GM18867 (cell line): ENCODE data around the gene RALGAPB.
"Not testable (repeated sequence)": the region's sequence is repeated elsewhere in the genome, so short reads cannot be mapped to it uniquely, and the experiment has no call there.

ENCODE experiments used
- ATAC-seq: cut with Tn5 transposase; IDR thresholded peaks from one replicate; pipeline ENCODE4 v1.9.1; 2021; ENCODE audit warnings: mild to moderate bottlenecking, moderate library complexity; ENCODE audit not compliant: unreplicated experiment

RALGAPB gene

GRCh38 chr20:38479596-38479995 is 7.0 kb downstream of the RALGAPB start:
- no peak for ATAC-seq

GRCh38 chr20:38485041-38485440 is 12.4 kb downstream of the RALGAPB start:
- no peak for ATAC-seq

GRCh38 chr20:38489181-38489580 is 16.5 kb downstream of the RALGAPB start:
- no peak for ATAC-seq

GRCh38 chr20:38497246-38497935 is 24.7 kb downstream of the RALGAPB start:
- ATAC-seq = no peak

- no peak for ATAC-seq
These were observed 26.3 kb downstream of the RALGAPB start for GRCh38 chr20:38498909-38499308.

GRCh38 chr20:38499366-38499765 is 26.7 kb downstream of the RALGAPB start:
- ATAC-seq = no peak

- no peak for ATAC-seq
These were observed 29.3 kb downstream of the RALGAPB start for GRCh38 chr20:38501858-38502436.

- ATAC-seq = no peak
These were observed 31.9 kb downstream of the RALGAPB start for GRCh38 chr20:38504368-38505090.

GRCh38 chr20:38505091-38505455 is 32.4 kb downstream of the RALGAPB start:
- no peak for ATAC-seq

GRCh38 chr20:38511726-38512125 is 39.1 kb downstream of the RALGAPB start:
- ATAC-seq = not testable (repeated sequence)

- no peak for ATAC-seq
These were observed 41.5 kb downstream of the RALGAPB start for GRCh38 chr20:38514185-38514584.

GRCh38 chr20:38514947-38515346 is 42.3 kb downstream of the RALGAPB start:
- no peak for ATAC-seq

- no peak for ATAC-seq
These were observed 43.0 kb downstream of the RALGAPB start for GRCh38 chr20:38515631-38516030.

GRCh38 chr20:38519426-38519825 is 46.8 kb downstream of the RALGAPB start:
- no peak for ATAC-seq

- no peak for ATAC-seq
These were observed 47.6 kb downstream of the RALGAPB start for GRCh38 chr20:38520261-38520660.

- ATAC-seq = no peak
These were observed 51.1 kb downstream of the RALGAPB start for GRCh38 chr20:38523697-38524096.

- no peak for ATAC-seq
These were observed 55.5 kb downstream of the RALGAPB start for GRCh38 chr20:38528167-38528566.

- no peak for ATAC-seq
These were observed 58.4 kb downstream of the RALGAPB start for GRCh38 chr20:38531021-38531420.

- ATAC-seq = no peak
These were observed 62.1 kb downstream of the RALGAPB start for GRCh38 chr20:38534756-38535155.

- no peak for ATAC-seq
These were observed 63.7 kb downstream of the RALGAPB start for GRCh38 chr20:38536310-38536709.

GRCh38 chr20:38537176-38537575 is 64.5 kb downstream of the RALGAPB start:
- ATAC-seq = no peak

GRCh38 chr20:38538789-38539188 is 66.1 kb downstream of the RALGAPB start:
- ATAC-seq = no peak
